HepG2 (cell line): ENCODE data around the gene ATG9A. TPM values are rescaled to one million over a fixed set of nuclear protein-coding genes. Genes with fewer than 3 reads are reported as not detected.
A peak's percentile ranks its signal among the peaks of the same experiment; 100 is the strongest.

Source experiments
- ARNT2 ChIP-seq: sonication (generic); formaldehyde crosslinking; IDR thresholded peaks from 2 replicates; pipeline ENCODE4 v1.8.0; 2022; ENCODE audit warnings: mild to moderate bottlenecking, low read depth, missing genetic modification reagents, moderate library complexity
- GZF1 ChIP-seq: sonication (generic); formaldehyde crosslinking; IDR thresholded peaks from 2 replicates; pipeline ENCODE4 v1.5.1; 2020; ENCODE audit warnings: mild to moderate bottlenecking, missing genetic modification reagents
- HDAC1 ChIP-seq: sonication (generic); formaldehyde crosslinking; IDR thresholded peaks from 2 replicates; pipeline ENCODE4 v1.5.1; 2020; ENCODE audit warnings: mild to moderate bottlenecking, missing genetic modification reagents
- NFKBIZ ChIP-seq: IDR thresholded peaks from 2 replicates; pipeline ENCODE4 v1.6.1; 2018; ENCODE audit warnings: missing genetic modification reagents, missing compliant biosample characterization
- NFRKB ChIP-seq: fragments of 450-650 bp; IDR thresholded peaks from 2 replicates; pipeline ENCODE4 v1.6.1; 2017
- NFYB ChIP-seq: sonication (generic); formaldehyde crosslinking; IDR thresholded peaks from 2 replicates; pipeline ENCODE4 v1.4.0; 2020; ENCODE audit warnings: missing genetic modification reagents
- ONECUT2 ChIP-seq: sonication (generic); formaldehyde crosslinking; IDR thresholded peaks from 2 replicates; pipeline ENCODE4 v1.4.0; 2020; ENCODE audit warnings: missing genetic modification reagents
- SRSF4 ChIP-seq: fragments of 200-400 bp; formaldehyde crosslinking; IDR thresholded peaks from one replicate; pipeline ENCODE4 v1.6.1; 2018; ENCODE audit warnings: mild to moderate bottlenecking, low read depth, low read length, moderate library complexity; ENCODE audit not compliant: poor library complexity, severe bottlenecking
- ZBTB38 ChIP-seq: sonication (generic); formaldehyde crosslinking; IDR thresholded peaks from 2 replicates; pipeline ENCODE4 v1.5.1; 2020; ENCODE audit warnings: mild to moderate bottlenecking, missing genetic modification reagents
- ZNF12 ChIP-seq: sonication (generic); formaldehyde crosslinking; IDR thresholded peaks from 2 replicates; pipeline ENCODE4 v1.5.0; 2020; ENCODE audit warnings: missing genetic modification reagents
- ZNF224 ChIP-seq: sonication (generic); formaldehyde crosslinking; IDR thresholded peaks from 2 replicates; pipeline ENCODE4 v1.5.0; 2020; ENCODE audit warnings: mild to moderate bottlenecking, missing genetic modification reagents
- ZNF232 ChIP-seq: sonication (generic); formaldehyde crosslinking; IDR thresholded peaks from 2 replicates; pipeline ENCODE4 v1.4.0; 2020; ENCODE audit warnings: missing genetic modification reagents, borderline replicate concordance
- ZNF350 ChIP-seq: sonication (generic); formaldehyde crosslinking; IDR thresholded peaks from 2 replicates; pipeline ENCODE4 v1.4.0; 2020; ENCODE audit warnings: mild to moderate bottlenecking, low read depth, missing genetic modification reagents, borderline replicate concordance
- ZNF44 ChIP-seq: sonication (generic); formaldehyde crosslinking; IDR thresholded peaks from 2 replicates; pipeline ENCODE4 v1.5.1; 2020; ENCODE audit warnings: mild to moderate bottlenecking, missing genetic modification reagents
- ZNF451 ChIP-seq: sonication (generic); formaldehyde crosslinking; IDR thresholded peaks from 2 replicates; pipeline ENCODE4 v1.5.0; 2020; ENCODE audit warnings: mild to moderate bottlenecking, missing genetic modification reagents
- ZNF672 ChIP-seq: sonication (generic); formaldehyde crosslinking; IDR thresholded peaks from 2 replicates; pipeline ENCODE4 v1.8.1; 2022; ENCODE audit warnings: missing genetic modification reagents
- ZNF703 ChIP-seq: sonication (generic); formaldehyde crosslinking; IDR thresholded peaks from 2 replicates; pipeline ENCODE4 v1.5.1; 2020; ENCODE audit warnings: missing genetic modification reagents, mild to moderate bottlenecking, moderate library complexity, borderline replicate concordance
- ZNF713 ChIP-seq: sonication (generic); formaldehyde crosslinking; IDR thresholded peaks from 2 replicates; pipeline ENCODE4 v1.4.0; 2020; ENCODE audit warnings: mild to moderate bottlenecking, missing genetic modification reagents
- polyA plus RNA-seq, 8 experiments: library from polyadenylated mRNA; depleted of rRNA in 3 of 8; stranded (reverse) in 7 of 8; unstranded in 1 of 8; fragments of >200 nt; fragmentation: Illumina TruSeq in 4 of 8; extraction: Trizol in 4 of 8; gene quantifications; 2 replicates each; pipeline versions ENCODE4 v1.2.1 to v1.2.3, GENCODE V29; 2011 to 2016; ENCODE audit warnings: low read depth in 4 of 8, missing spikeins in 1 of 8, mixed read lengths in 1 of 8; ENCODE audit not compliant: insufficient read depth in 1 of 8
- total RNA-seq, 5 experiments: library from RNA; depleted of rRNA; stranded (reverse); fragments of >200 nt; fragmentation: Illumina TruSeq; extraction: Trizol; gene quantifications; 2 replicates each; pipeline ENCODE4 v1.2.3, GENCODE V29; 2016; ENCODE audit warnings: low read depth in 1 of 5
- TF ChIP-seq, protein P1 (sequence below): sonication (generic); formaldehyde crosslinking; IDR thresholded peaks from 2 replicates; pipeline ENCODE4 v1.4.0; 2020; ENCODE audit warnings: missing genetic modification reagents
- TF ChIP-seq, protein P2 (sequence below): sonication (generic); formaldehyde crosslinking; IDR thresholded peaks from 2 replicates; pipeline ENCODE4 v1.5.0; 2020; ENCODE audit warnings: mild to moderate bottlenecking, missing genetic modification reagents, moderate library complexity

Gene ATG9A
- total and polyA plus RNA-seq, 2 of the 13 experiments (the other 11 are each of a cell fraction or from before 2014, with no cell fraction given) = 35.0 to 131 TPM

DNA sequence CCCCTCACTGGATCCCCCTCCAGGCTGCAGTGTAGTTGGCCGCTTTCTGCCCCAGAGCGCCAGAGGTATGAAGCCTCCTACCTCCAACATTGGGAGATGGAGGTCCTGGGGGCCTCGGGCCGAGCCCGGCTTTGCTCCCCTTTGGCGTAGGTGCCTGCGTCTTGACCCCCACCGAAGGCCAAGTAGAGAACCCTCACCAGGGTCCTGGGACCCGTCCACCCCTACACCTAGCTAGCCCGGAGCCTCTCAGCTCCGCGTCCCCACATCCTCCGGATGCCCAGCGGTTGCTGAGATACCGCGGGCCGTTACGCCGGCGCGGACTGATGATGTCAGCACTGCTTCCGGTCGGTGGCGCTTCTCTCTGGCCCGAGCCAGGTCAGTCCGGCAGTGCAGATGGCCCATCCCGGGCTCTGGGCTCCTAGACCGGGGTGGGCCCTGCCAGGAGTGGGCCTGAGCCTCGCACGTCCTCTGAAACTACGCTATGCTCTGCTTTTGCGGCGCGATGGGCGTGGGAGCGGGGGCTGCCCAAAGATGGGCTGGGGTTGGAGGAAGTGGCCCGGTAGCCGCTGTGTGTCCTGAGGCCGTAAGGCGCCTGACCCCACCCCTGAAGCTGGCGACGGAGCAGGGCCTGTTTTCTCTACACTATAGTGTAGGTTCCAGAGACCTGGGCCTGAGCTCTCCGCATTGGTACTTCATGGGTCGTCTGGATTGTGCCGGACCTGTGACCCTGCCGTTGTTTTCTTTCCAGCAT, 15.9 kb upstream of the ATG9A start, which contains the start of the genes GLB1L and STK16 (continued):
- TF ChIP-seq, protein P1, sequence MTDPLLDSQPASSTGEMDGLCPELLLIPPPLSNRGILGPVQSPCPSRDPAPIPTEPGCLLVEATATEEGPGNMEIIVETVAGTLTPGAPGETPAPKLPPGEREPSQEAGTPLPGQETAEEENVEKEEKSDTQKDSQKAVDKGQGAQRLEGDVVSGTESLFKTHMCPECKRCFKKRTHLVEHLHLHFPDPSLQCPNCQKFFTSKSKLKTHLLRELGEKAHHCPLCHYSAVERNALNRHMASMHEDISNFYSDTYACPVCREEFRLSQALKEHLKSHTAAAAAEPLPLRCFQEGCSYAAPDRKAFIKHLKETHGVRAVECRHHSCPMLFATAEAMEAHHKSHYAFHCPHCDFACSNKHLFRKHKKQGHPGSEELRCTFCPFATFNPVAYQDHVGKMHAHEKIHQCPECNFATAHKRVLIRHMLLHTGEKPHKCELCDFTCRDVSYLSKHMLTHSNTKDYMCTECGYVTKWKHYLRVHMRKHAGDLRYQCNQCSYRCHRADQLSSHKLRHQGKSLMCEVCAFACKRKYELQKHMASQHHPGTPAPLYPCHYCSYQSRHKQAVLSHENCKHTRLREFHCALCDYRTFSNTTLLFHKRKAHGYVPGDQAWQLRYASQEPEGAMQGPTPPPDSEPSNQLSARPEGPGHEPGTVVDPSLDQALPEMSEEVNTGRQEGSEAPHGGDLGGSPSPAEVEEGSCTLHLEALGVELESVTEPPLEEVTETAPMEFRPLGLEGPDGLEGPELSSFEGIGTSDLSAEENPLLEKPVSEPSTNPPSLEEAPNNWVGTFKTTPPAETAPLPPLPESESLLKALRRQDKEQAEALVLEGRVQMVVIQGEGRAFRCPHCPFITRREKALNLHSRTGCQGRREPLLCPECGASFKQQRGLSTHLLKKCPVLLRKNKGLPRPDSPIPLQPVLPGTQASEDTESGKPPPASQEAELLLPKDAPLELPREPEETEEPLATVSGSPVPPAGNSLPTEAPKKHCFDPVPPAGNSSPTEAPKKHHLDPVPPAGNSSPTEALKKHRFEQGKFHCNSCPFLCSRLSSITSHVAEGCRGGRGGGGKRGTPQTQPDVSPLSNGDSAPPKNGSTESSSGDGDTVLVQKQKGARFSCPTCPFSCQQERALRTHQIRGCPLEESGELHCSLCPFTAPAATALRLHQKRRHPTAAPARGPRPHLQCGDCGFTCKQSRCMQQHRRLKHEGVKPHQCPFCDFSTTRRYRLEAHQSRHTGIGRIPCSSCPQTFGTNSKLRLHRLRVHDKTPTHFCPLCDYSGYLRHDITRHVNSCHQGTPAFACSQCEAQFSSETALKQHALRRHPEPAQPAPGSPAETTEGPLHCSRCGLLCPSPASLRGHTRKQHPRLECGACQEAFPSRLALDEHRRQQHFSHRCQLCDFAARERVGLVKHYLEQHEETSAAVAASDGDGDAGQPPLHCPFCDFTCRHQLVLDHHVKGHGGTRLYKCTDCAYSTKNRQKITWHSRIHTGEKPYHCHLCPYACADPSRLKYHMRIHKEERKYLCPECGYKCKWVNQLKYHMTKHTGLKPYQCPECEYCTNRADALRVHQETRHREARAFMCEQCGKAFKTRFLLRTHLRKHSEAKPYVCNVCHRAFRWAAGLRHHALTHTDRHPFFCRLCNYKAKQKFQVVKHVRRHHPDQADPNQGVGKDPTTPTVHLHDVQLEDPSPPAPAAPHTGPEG (CRISPR knock-in tag) = peak; percentile 63
- TF ChIP-seq ONECUT2 = no peak
- TF ChIP-seq ZNF232 (CRISPR knock-in tag) = no peak; the same call in 1 of the 2 replicates
- peak; percentile 95 for TF ChIP-seq ZNF451
- TF ChIP-seq ZNF672 (CRISPR knock-in tag) = no peak
- TF ChIP-seq GZF1 = peak; percentile 87
- peak; percentile 73 for TF ChIP-seq SRSF4
- peak; percentile 9 for TF ChIP-seq NFYB (CRISPR knock-in tag)
- peak; percentile 78 for TF ChIP-seq ZBTB38 (CRISPR knock-in tag)
- 0 out of 2 replicates have a peak, but pooled peaks have one; percentile 68 for TF ChIP-seq ZNF44 (CRISPR knock-in tag)
- peak; percentile 97 for TF ChIP-seq ZNF350
- TF ChIP-seq HDAC1 (CRISPR knock-in tag) = peak; percentile 100
- TF ChIP-seq ZNF224 = no peak
- TF ChIP-seq NFRKB = no peak
- TF ChIP-seq ZNF713 (CRISPR knock-in tag) = peak; percentile 83; the same call in 1 of the 2 replicates
- peak; percentile 96 for TF ChIP-seq ARNT2 (CRISPR knock-in tag)
- peak; percentile 71; the same call in 1 of the 2 replicates for TF ChIP-seq ZNF12 (CRISPR knock-in tag)
- TF ChIP-seq NFKBIZ (CRISPR knock-in tag) = peak; percentile 91
- TF ChIP-seq, protein P2, sequence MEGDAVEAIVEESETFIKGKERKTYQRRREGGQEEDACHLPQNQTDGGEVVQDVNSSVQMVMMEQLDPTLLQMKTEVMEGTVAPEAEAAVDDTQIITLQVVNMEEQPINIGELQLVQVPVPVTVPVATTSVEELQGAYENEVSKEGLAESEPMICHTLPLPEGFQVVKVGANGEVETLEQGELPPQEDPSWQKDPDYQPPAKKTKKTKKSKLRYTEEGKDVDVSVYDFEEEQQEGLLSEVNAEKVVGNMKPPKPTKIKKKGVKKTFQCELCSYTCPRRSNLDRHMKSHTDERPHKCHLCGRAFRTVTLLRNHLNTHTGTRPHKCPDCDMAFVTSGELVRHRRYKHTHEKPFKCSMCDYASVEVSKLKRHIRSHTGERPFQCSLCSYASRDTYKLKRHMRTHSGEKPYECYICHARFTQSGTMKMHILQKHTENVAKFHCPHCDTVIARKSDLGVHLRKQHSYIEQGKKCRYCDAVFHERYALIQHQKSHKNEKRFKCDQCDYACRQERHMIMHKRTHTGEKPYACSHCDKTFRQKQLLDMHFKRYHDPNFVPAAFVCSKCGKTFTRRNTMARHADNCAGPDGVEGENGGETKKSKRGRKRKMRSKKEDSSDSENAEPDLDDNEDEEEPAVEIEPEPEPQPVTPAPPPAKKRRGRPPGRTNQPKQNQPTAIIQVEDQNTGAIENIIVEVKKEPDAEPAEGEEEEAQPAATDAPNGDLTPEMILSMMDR = no peak; the same call in 1 of the 2 replicates
- TF ChIP-seq ZNF703 = no peak
